GM23248 (cell line): ENCODE results near the gene KDM1B.

Experiments
- EZH2 ChIP-seq: fragments of 200-600 bp; sonication (generic); IDR thresholded peaks from 2 replicates; pipeline ENCODE4 v1.6.1; 2018; ENCODE audit warnings: antibody characterized with exemption, mild to moderate bottlenecking; ENCODE audit not compliant: insufficient read depth, poor library complexity, severe bottlenecking
- EZH2phosphoT487 ChIP-seq: fragments of 200-600 bp; sonication (generic); IDR thresholded peaks from 2 replicates; pipeline ENCODE4 v1.6.1; 2018; ENCODE audit warnings: antibody characterized with exemption, moderate library complexity, mild to moderate bottlenecking, low read depth; ENCODE audit not compliant: insufficient read depth

DNA sequence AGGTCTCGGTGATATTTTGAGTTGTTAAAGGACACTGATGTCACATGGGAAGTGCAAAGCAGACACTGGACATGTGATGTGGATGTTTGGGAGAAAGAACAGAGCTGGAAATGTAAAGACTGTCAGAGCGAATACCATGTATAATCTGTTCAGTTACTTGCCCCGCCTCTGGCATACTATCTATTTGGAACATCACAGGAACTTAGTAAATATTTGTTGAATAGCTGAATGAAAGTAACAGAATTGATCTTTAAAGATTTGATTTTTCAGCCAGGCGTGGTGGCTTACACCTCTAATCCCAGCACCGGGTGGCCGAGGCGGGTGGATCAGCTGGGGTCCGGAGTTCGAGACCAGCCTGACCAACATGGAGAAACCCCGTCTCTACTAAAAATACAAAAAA lies 19.0 kb upstream of the KDM1B start:
- no peak for TF ChIP-seq EZH2phosphoT487
- no peak for TF ChIP-seq EZH2
